Keratinocyte (primary cell): Measurements from ENCODE around the gene BEND5.

Experiments
- EZH2 ChIP-seq: IDR thresholded peaks from one replicate; pipeline ENCODE4 v1.6.1; 2012; ENCODE audit warnings: inconsistent platforms, mild to moderate bottlenecking, low read length, moderate library complexity
- TF ChIP-seq, protein P1 (sequence below), 3 experiments: IDR thresholded peaks in 1 of 3; conservative IDR thresholded peaks in 1 of 3; optimal IDR thresholded peaks in 1 of 3; 2 replicates in 2 of 3; 3 replicates in 1 of 3; pipeline versions ENCODE3 to v1.5.1; 2011; ENCODE audit warnings: low read length in 3 of 3, mild to moderate bottlenecking in 3 of 3, moderate library complexity in 2 of 3, control low read depth in 1 of 3, inconsistent platforms in 1 of 3; ENCODE audit not compliant: insufficient read depth in 2 of 3; ENCODE audit errors: extremely low read depth in 1 of 3

DNA sequence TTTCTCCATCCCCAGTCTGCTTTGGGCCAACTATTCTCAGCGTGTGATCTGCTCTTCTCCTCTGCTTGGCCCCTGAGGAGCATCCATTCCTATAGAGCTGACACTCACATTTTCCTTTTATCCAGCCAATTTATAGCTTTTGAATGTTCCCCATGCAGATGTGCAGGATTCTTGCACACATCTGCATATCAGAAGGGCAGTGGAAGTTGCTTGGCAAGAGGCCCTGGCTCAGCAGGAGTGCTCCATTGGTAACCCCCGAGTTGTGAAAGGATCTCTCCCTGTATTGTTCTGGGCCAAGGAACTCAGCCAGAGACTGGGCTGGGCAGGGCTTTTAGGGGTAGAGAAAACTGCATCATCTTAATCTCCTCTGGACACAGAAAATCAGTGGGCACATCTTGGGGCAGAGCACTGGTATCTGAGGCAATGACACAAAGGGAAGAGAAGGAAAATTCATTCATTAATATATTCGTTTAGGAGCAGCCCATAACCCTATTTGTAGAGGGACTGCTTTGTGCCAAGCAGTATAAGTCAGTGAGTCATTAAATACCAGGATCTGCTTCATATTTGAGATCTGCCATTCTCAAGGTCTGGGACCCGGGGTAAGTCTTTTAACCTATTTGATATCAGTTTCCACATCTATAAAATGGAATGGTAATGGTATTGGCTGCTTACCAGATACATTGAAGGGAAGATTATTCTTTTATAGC, 31.0 kb upstream of the BEND5 start:
- TF ChIP-seq, protein P1, sequence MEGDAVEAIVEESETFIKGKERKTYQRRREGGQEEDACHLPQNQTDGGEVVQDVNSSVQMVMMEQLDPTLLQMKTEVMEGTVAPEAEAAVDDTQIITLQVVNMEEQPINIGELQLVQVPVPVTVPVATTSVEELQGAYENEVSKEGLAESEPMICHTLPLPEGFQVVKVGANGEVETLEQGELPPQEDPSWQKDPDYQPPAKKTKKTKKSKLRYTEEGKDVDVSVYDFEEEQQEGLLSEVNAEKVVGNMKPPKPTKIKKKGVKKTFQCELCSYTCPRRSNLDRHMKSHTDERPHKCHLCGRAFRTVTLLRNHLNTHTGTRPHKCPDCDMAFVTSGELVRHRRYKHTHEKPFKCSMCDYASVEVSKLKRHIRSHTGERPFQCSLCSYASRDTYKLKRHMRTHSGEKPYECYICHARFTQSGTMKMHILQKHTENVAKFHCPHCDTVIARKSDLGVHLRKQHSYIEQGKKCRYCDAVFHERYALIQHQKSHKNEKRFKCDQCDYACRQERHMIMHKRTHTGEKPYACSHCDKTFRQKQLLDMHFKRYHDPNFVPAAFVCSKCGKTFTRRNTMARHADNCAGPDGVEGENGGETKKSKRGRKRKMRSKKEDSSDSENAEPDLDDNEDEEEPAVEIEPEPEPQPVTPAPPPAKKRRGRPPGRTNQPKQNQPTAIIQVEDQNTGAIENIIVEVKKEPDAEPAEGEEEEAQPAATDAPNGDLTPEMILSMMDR (optimal IDR thresholded peaks at IDR 0.05 in 1 of 3, IDR thresholded peaks at IDR 0.05 in 1 of 3, conservative IDR thresholded peaks at IDR 0.05 in 1 of 3; ENCODE audit: extremely low read depth in 1 of 3, insufficient read depth in 2 of 3, low read length in 3 of 3): no peak
- TF ChIP-seq EZH2: no peak
